SH-SY5Y (cell line): Measurements from ENCODE around the gene LMF1.

Experiments
- GATA2 ChIP-seq: IDR thresholded peaks from 2 replicates; pipeline ENCODE4 v1.6.1; 2011; ENCODE audit warnings: mild to moderate bottlenecking, low read depth, low read length
- GATA3 ChIP-seq: IDR thresholded peaks from 2 replicates; pipeline ENCODE4 v1.6.1; 2011; ENCODE audit warnings: low read depth, mild to moderate bottlenecking, low read length, moderate library complexity

- TF ChIP-seq GATA2, result no peak
- no peak for TF ChIP-seq GATA3
Observed at GRCh38 chr16:821751-822150, 149.0 kb downstream of the LMF1 start.
